HepG2 (cell line): ENCODE results near the gene BBIP1. TPM values are rescaled to one million over a fixed set of nuclear protein-coding genes. Genes with fewer than 3 reads are reported as not detected.

Experiments used
- ATAC-seq: fragments of 200-7000 bp; cut with Tn5 transposase; 3 replicates; pipeline ENCODE4 v1.9.1; 2020; ENCODE audit warnings: mild to moderate bottlenecking, moderate library complexity
- BruUV-seq: library from RNA; stranded (reverse); fragments of 400-500 nt; replicated peaks from 2 replicates; lab custom pipeline; 2021; lab: Mats Ljungman, UMichigan
- CTCF ChIA-PET: fragments of 300-600 bp; formaldehyde crosslinking; extraction: SDS; loops from one replicate; lab custom pipeline; 2021; ENCODE audit warnings: low total read pairs, inconsistent platforms, low intra/inter-chr PET ratio; lab: Yijun Ruan, JAX
- POLR2A ChIA-PET: fragments of 350-600 bp; sonication (Branson Sonifier 250); formaldehyde crosslinking; loops from one replicate; lab custom pipeline; 2020; ENCODE audit warnings: antibody characterized with exemption, inconsistent platforms; lab: Yijun Ruan, JAX
- DNase-seq: peaks from one replicate; pipeline ENCODE4 v3.0.0-alpha.2; 2015; ENCODE audit warnings: low spot score
- FAIRE-seq: peaks from 3 replicates; lab custom pipeline; 2011; peaks lifted over from hg19 to GRCh38; lab: Jason Lieb, UNC
- H2AFZ ChIP-seq: one replicate; pipeline ENCODE4 v1.6.1; 2011; ENCODE audit warnings: low read length, inconsistent platforms
- H3K27ac ChIP-seq: fragments of 300-600 bp; 3 replicates; pipeline ENCODE4 v1.8.0; 2011; ENCODE audit warnings: mixed run types, mild to moderate bottlenecking, mixed read lengths, low read length, inconsistent platforms; ENCODE audit not compliant: insufficient read depth; ENCODE audit errors: extremely low read length
- H3K27me3 ChIP-seq, 2 experiments: fragments of 200-600 bp in 1 of 2; 2 replicates in 1 of 2; 3 replicates in 1 of 2; pipeline versions ENCODE4 v1.6.0 to v1.8.0; 2011; ENCODE audit warnings: low read length in 2 of 2, mild to moderate bottlenecking in 2 of 2, moderate library complexity in 2 of 2, inconsistent platforms in 1 of 2; ENCODE audit not compliant: insufficient read depth in 2 of 2, control insufficient read depth in 1 of 2
- H3K36me3 ChIP-seq, 2 experiments: fragments of 200-600 bp in 1 of 2; replicated peaks in 1 of 2; 2 replicates in 1 of 2; 3 replicates in 1 of 2; pipeline versions ENCODE4 v1.5.1 to v1.8.0; 2011; ENCODE audit warnings: low read length in 2 of 2, inconsistent platforms in 1 of 2; ENCODE audit not compliant: insufficient read depth in 2 of 2, control insufficient read depth in 1 of 2
- H3K4me1 ChIP-seq: 2 replicates; pipeline ENCODE4 v1.5.1; 2012; ENCODE audit warnings: low read length, inconsistent platforms; ENCODE audit not compliant: insufficient read depth
- H3K4me2 ChIP-seq: 2 replicates; pipeline ENCODE4 v1.6.0; 2011; ENCODE audit warnings: low read depth, low read length, inconsistent platforms
- H3K4me3 ChIP-seq, 3 experiments: fragments of 200-600 bp in 1 of 3; sonication (generic), shearing (Covaris generic) in 1 of 3; replicated peaks in 1 of 3; 2 replicates each; pipeline ENCODE4 v1.5.1; 2011 to 2016; ENCODE audit warnings: low read length in 3 of 3, inconsistent platforms in 2 of 3, low read depth in 2 of 3, mild to moderate bottlenecking in 2 of 3, control low read depth in 1 of 3, mixed read lengths in 1 of 3; ENCODE audit not compliant: insufficient read depth in 1 of 3
- H3K79me2 ChIP-seq: one replicate; pipeline ENCODE4 v1.6.1; 2011; ENCODE audit warnings: low read length, inconsistent platforms; ENCODE audit not compliant: insufficient read depth
- H3K9ac ChIP-seq: 2 replicates; pipeline ENCODE4 v1.6.0; 2011; ENCODE audit warnings: mild to moderate bottlenecking, low read depth, low read length, inconsistent platforms; ENCODE audit not compliant: insufficient read depth
- H3K9me3 ChIP-seq: 2 replicates; pipeline ENCODE4 v1.5.1; 2012; ENCODE audit warnings: mild to moderate bottlenecking, low read length
- H4K20me1 ChIP-seq: 2 replicates; pipeline ENCODE4 v1.6.0; 2011; ENCODE audit warnings: inconsistent platforms, mild to moderate bottlenecking, low read length, moderate library complexity; ENCODE audit not compliant: insufficient read depth
- ATM ChIP-seq: fragments of 450-650 bp; IDR thresholded peaks from 2 replicates; pipeline ENCODE4 v1.7.1; 2017; ENCODE audit warnings: mild to moderate bottlenecking, borderline replicate concordance
- CBX2 ChIP-seq, 2 experiments: fragments of 200-600 bp in 1 of 2; sonication (generic); formaldehyde crosslinking in 1 of 2; IDR thresholded peaks; 2 replicates each; pipeline versions ENCODE4 v1.7.0 to v1.8.1; 2018 to 2022; ENCODE audit warnings: low read depth in 2 of 2, low read length in 1 of 2, mild to moderate bottlenecking in 1 of 2, missing genetic modification reagents in 1 of 2
- CENPX ChIP-seq: sonication (generic); formaldehyde crosslinking; IDR thresholded peaks from 2 replicates; pipeline ENCODE4 v1.9.0; 2021; ENCODE audit warnings: mild to moderate bottlenecking, missing genetic modification reagents, moderate library complexity
- EZH2 ChIP-seq: conservative IDR thresholded peaks from 2 replicates; pipeline ENCODE4 v1.6.1; 2012; ENCODE audit warnings: mild to moderate bottlenecking, low read depth, low read length, moderate library complexity
- HMG20A ChIP-seq: IDR thresholded peaks from 2 replicates; pipeline ENCODE4 v1.6.1; 2016; ENCODE audit warnings: borderline replicate concordance
- JUN ChIP-seq: sonication (generic); formaldehyde crosslinking; IDR thresholded peaks from 2 replicates; pipeline ENCODE4 v1.4.0; 2020; ENCODE audit warnings: mild to moderate bottlenecking, missing genetic modification reagents
- NFRKB ChIP-seq: fragments of 450-650 bp; IDR thresholded peaks from 2 replicates; pipeline ENCODE4 v1.6.1; 2017
- PHF20 ChIP-seq: sonication (generic); formaldehyde crosslinking; IDR thresholded peaks from 2 replicates; pipeline ENCODE4 v1.5.0; 2020; ENCODE audit warnings: mild to moderate bottlenecking, missing genetic modification reagents
- POLR2G ChIP-seq: fragments of 200-400 bp; formaldehyde crosslinking; IDR thresholded peaks from 2 replicates; pipeline ENCODE4 v1.6.1; 2018; ENCODE audit warnings: mild to moderate bottlenecking, low read depth, low read length, moderate library complexity
- SP4 ChIP-seq: sonication (generic); formaldehyde crosslinking; IDR thresholded peaks from 2 replicates; pipeline ENCODE4 v1.8.1; 2023; ENCODE audit warnings: mild to moderate bottlenecking, missing genetic modification reagents
- ZNF225 ChIP-seq: sonication (generic); formaldehyde crosslinking; IDR thresholded peaks from 2 replicates; pipeline ENCODE4 v1.4.0; 2020; ENCODE audit warnings: mild to moderate bottlenecking, missing genetic modification reagents
- ZNF260 ChIP-seq: sonication (generic); formaldehyde crosslinking; IDR thresholded peaks from 2 replicates; pipeline ENCODE4 v1.4.0; 2020; ENCODE audit warnings: missing genetic modification reagents, low read depth, mild to moderate bottlenecking, borderline replicate concordance
- ZNF337 ChIP-seq: sonication (generic); formaldehyde crosslinking; IDR thresholded peaks from 2 replicates; pipeline ENCODE4 v1.5.1; 2020; ENCODE audit warnings: missing genetic modification reagents, low read depth, mild to moderate bottlenecking, borderline replicate concordance
- ZNF432 ChIP-seq: sonication (generic); formaldehyde crosslinking; IDR thresholded peaks from 2 replicates; pipeline ENCODE4 v1.5.0; 2020; ENCODE audit warnings: missing genetic modification reagents, mild to moderate bottlenecking, borderline replicate concordance
- ZNF460 ChIP-seq: sonication (generic); formaldehyde crosslinking; IDR thresholded peaks from 2 replicates; pipeline ENCODE4 v1.5.1; 2020; ENCODE audit warnings: missing genetic modification reagents, mild to moderate bottlenecking, borderline replicate concordance
- ZNF468 ChIP-seq: sonication (generic); formaldehyde crosslinking; IDR thresholded peaks from 2 replicates; pipeline ENCODE4 v1.8.0; 2022; ENCODE audit warnings: mild to moderate bottlenecking, moderate library complexity, missing genetic modification reagents
- ZNF598 ChIP-seq: sonication (generic); formaldehyde crosslinking; IDR thresholded peaks from 2 replicates; pipeline ENCODE4 v1.5.1; 2020; ENCODE audit warnings: mild to moderate bottlenecking, missing genetic modification reagents, borderline replicate concordance
- ZNF747 ChIP-seq: sonication (generic); formaldehyde crosslinking; IDR thresholded peaks from 2 replicates; pipeline ENCODE4 v1.8.1; 2023; ENCODE audit warnings: missing genetic modification reagents, mild to moderate bottlenecking, borderline replicate concordance
- ZNF790 ChIP-seq: sonication (generic); formaldehyde crosslinking; IDR thresholded peaks from 2 replicates; pipeline ENCODE4 v1.8.0; 2022; ENCODE audit warnings: missing genetic modification reagents, mild to moderate bottlenecking, borderline replicate concordance
- ZNF850 ChIP-seq: sonication (generic); formaldehyde crosslinking; conservative IDR thresholded peaks from 2 replicates; pipeline ENCODE4 v1.9.0; 2021; ENCODE audit warnings: mild to moderate bottlenecking, missing genetic modification reagents
- WGBS: methylation state at CpG from one replicate; pipeline ENCODE4 v1.1.6; 2017; ENCODE audit warnings: low lambda C conversion rate; 5-methylcytosine and 5-hydroxymethylcytosine counted together
- in situ Hi-C: cut with HindIII; loops from 2 replicates; pipeline ENCODE4 v1.10.0; 2017; ENCODE audit warnings: low pct_unique_long_range_greater_than_20kb; ENCODE audit not compliant: extremely low pct_ligation_motif_present
- intact Hi-C: fragments of 100-400 bp; cut with micrococcal nuclease; formaldehyde crosslinking; loops from one replicate; pipeline ENCODE4 v1.10.0; 2022; ENCODE audit not compliant: unreplicated experiment
- polyA plus RNA-seq, 8 experiments: library from polyadenylated mRNA; depleted of rRNA in 3 of 8; stranded (reverse) in 7 of 8; unstranded in 1 of 8; fragments of >200 nt; fragmentation: Illumina TruSeq in 4 of 8; extraction: Trizol in 4 of 8; gene quantifications; 2 replicates each; pipeline versions ENCODE4 v1.2.1 to v1.2.3, GENCODE V29; 2011 to 2016; ENCODE audit warnings: low read depth in 4 of 8, missing spikeins in 1 of 8, mixed read lengths in 1 of 8; ENCODE audit not compliant: insufficient read depth in 1 of 8
- total RNA-seq, 5 experiments: library from RNA; depleted of rRNA; stranded (reverse); fragments of >200 nt; fragmentation: Illumina TruSeq; extraction: Trizol; gene quantifications; 2 replicates each; pipeline ENCODE4 v1.2.3, GENCODE V29; 2016; ENCODE audit warnings: low read depth in 1 of 5
- TF ChIP-seq, protein P1 (sequence below): conservative IDR thresholded peaks from 2 replicates; pipeline ENCODE4 v1.6.1; 2018; ENCODE audit warnings: missing genetic modification reagents
- TF ChIP-seq, protein P2 (sequence below): sonication (generic); formaldehyde crosslinking; IDR thresholded peaks from 2 replicates; pipeline ENCODE4 v1.8.0; 2022; ENCODE audit warnings: mild to moderate bottlenecking, missing genetic modification reagents; ENCODE audit not compliant: insufficient replicate concordance

The BBIP1 gene
- total and polyA plus RNA-seq, 2 of the 13 experiments (the other 11 are each of a cell fraction or from before 2014, with no cell fraction given) = 18.3 to 24.1 TPM

DNA sequence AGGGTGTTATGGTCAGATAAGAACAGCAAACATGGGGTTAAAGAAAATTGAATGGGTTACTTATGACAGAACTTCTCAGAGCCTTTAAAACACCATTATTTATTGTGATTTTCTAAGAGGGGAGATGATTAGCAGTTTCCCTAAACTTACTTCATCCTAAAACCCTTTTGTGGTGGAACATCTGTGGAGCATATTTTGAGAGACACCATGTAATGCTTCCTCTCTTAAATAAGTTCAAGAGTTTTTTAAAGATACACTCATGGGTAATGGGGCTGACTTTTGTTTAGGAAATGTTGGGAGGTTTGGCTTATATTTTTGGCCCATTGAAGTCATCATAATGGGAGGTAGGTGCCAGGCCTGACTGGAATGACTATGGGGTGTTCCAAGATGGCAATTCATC is 55.6 kb downstream of the BBIP1 start (continued):
- TF ChIP-seq CENPX (CRISPR knock-in tag) (no peak), ZNF337 (CRISPR knock-in tag) (no peak), CBX2 (IDR thresholded peaks at IDR 0.05; ENCODE audit: low read depth, low read length) (no peak), CBX2 (CRISPR knock-in tag; IDR thresholded peaks at IDR 0.05; ENCODE audit: low read depth) (no peak), ZNF460 (CRISPR knock-in tag) (no peak)
- TF ChIP-seq, protein P1, sequence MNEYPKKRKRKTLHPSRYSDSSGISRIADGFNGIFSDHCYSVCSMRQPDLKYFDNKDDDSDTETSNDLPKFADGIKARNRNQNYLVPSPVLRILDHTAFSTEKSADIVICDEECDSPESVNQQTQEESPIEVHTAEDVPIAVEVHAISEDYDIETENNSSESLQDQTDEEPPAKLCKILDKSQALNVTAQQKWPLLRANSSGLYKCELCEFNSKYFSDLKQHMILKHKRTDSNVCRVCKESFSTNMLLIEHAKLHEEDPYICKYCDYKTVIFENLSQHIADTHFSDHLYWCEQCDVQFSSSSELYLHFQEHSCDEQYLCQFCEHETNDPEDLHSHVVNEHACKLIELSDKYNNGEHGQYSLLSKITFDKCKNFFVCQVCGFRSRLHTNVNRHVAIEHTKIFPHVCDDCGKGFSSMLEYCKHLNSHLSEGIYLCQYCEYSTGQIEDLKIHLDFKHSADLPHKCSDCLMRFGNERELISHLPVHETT (CRISPR knock-in tag) = no peak
- TF ChIP-seq, protein P2, sequence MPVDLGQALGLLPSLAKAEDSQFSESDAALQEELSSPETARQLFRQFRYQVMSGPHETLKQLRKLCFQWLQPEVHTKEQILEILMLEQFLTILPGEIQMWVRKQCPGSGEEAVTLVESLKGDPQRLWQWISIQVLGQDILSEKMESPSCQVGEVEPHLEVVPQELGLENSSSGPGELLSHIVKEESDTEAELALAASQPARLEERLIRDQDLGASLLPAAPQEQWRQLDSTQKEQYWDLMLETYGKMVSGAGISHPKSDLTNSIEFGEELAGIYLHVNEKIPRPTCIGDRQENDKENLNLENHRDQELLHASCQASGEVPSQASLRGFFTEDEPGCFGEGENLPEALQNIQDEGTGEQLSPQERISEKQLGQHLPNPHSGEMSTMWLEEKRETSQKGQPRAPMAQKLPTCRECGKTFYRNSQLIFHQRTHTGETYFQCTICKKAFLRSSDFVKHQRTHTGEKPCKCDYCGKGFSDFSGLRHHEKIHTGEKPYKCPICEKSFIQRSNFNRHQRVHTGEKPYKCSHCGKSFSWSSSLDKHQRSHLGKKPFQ (CRISPR knock-in tag) = no peak

DNA sequence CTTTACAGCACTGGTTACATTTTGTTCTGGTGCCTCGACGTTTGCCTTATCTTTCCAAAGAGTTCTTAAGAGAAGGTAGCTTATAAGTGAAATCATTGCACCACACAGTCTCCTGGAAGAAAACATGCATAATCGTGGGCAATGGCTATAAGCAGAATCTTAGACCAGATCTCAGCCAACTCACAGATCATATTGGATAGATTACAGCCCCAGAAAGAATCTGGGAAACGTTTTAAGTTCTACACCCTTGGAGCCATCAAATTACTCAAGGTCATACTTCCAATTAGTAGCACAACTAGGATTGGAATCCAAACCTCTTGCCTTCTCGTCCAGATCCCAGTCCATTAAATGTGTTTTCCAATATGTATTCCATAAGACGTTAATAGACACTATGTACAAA is 56.0 kb downstream of the BBIP1 start:
- ChIA-PET POLR2A (no interaction called here), CTCF (no interaction called here)
- Histone ChIP-seq H3K27ac (no peak overlapping the region), H2AFZ (no peak overlapping the region), H3K9ac (no peak overlapping the region), H3K9me3 (no peaks in the 10 kb centered on the region), H3K27me3 (no peaks in the 10 kb centered on the region), H3K4me1 (peaks cover 77% of the 10 kb centered on the region), H3K36me3 (no peaks in the 10 kb centered on the region), H4K20me1 (no peaks in the 10 kb centered on the region), H3K79me2 (no peaks in the 10 kb centered on the region), H3K4me3 (no peak overlapping the region), H3K4me2 (no peak overlapping the region)
- no TSS peak for BruUV-seq
- ATAC-seq = no peak
- intact Hi-C loops (no loop called here), in situ Hi-C loops (no loop called here)
- DNase-seq = no peak
- no peak for FAIRE-seq
- 57% methylated on average over 6 of the region's 6 CpGs for WGBS
- no peak for TF ChIP-seq ZNF790
- no peak for TF ChIP-seq HMG20A (CRISPR knock-in tag)
- TF ChIP-seq ZNF468 = no peak
- no peak for TF ChIP-seq ZNF747
- no peak for TF ChIP-seq ZNF598 (CRISPR knock-in tag)
- no peak for TF ChIP-seq SP4 (CRISPR knock-in tag)
- TF ChIP-seq NFRKB = no peak
- TF ChIP-seq ZNF260 (CRISPR knock-in tag) = no peak
- TF ChIP-seq PHF20 (CRISPR knock-in tag) = no peak
- TF ChIP-seq ZNF432 (CRISPR knock-in tag) = no peak
- TF ChIP-seq EZH2 = no peak
- no peak for TF ChIP-seq ZNF225 (CRISPR knock-in tag)
- no peak for TF ChIP-seq ATM
- TF ChIP-seq ZNF850 (CRISPR knock-in tag) = no peak
- no peak for TF ChIP-seq POLR2G
- no peak for TF ChIP-seq JUN (CRISPR knock-in tag)
